PFSK-1 (cell line): ENCODE data around the gene SPATA33.

Source experiments
- FOXP2 ChIP-seq: optimal IDR thresholded peaks from 2 replicates; pipeline ENCODE3; 2011; ENCODE audit warnings: borderline replicate concordance, control low read depth, inconsistent platforms; ENCODE audit not compliant: insufficient read depth; ENCODE audit errors: extremely low read length, extremely low read depth
- POLR2AphosphoS5 ChIP-seq: IDR thresholded peaks from 2 replicates; pipeline ENCODE4 v1.6.1; 2012; ENCODE audit warnings: low read depth, mild to moderate bottlenecking, control low read depth, low read length, moderate library complexity
- SIN3A ChIP-seq: IDR thresholded peaks from 2 replicates; pipeline ENCODE4 v1.6.1; 2012; ENCODE audit warnings: mild to moderate bottlenecking, low read length, moderate library complexity, borderline replicate concordance; ENCODE audit not compliant: insufficient read depth
- TAF1 ChIP-seq: IDR thresholded peaks from 2 replicates; pipeline ENCODE4 v1.6.1; 2012; ENCODE audit warnings: low read length, control low read depth, borderline replicate concordance; ENCODE audit not compliant: insufficient read depth

- TF ChIP-seq TAF1 (no peak), FOXP2 (no peak), POLR2AphosphoS5 (no peak), SIN3A (no peak)
Measured at GRCh38 chr16:89645122-89645521, 12.5 kb upstream of the SPATA33 start.
